Activated T-cell treated with anti-CD3 and anti-CD28 coated beads for 24 hours (primary cell): Measurements from ENCODE around the gene PFKP.
"Not testable (repeated sequence)": the region's sequence is repeated elsewhere in the genome, so short reads cannot be mapped to it uniquely, and the experiment has no call there.

Source experiments
- DNase-seq: peaks from one replicate; pipeline ENCODE4 v3.0.0-alpha.2; 2020; ENCODE audit warnings: low read depth

Gene PFKP

DNA sequence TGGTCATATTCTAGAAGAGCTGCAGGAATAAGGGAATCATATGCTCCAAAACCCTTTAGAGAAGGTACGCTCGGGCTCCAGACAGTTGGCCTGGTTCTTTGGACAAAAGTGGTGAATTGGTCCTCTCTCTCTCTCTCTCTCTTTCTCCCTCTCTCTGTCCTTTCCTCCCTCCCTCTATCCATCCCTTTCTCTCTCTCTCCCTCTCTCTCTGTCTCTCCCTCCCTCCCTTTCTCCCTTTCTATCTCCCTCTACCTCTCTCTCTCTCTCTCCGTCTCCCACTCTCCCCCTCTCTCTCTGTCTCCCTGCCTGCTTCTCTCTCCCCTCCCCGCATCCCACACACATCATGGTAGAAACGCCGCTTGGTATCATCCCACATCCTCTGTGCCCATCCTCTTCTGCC is 19.8 kb upstream of the PFKP start:
- DNase-seq, result no peak

- DNase-seq, result no peak
Measured at GRCh38 chr10:3048119-3049019, 19.0 kb upstream of the PFKP start.

- DNase-seq, result no peak
Measured at GRCh38 chr10:3051692-3052091, 15.7 kb upstream of the PFKP start.

DNA sequence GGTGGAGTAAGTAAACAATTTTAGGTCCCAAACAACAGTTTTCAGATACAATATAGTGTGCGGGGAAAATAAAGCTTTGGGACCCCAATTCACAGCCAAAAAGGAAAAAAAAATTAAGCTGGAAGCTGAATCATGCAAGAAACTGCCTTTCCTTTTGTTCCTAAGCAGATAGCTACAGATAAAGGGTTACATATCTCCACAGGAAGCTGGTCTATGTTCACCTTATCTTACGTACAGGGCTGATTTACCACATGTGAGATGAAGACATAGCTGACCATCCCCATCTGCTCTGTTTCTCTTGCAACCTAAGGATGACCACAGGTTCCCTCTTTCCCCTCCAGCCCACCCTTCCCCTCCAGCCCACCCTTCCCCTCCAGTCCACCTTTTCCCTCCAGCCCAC is 14.2 kb upstream of the PFKP start:
- no peak for DNase-seq

GRCh38 chr10:3054183-3054850 is 13.0 kb upstream of the PFKP start:
- no peak for DNase-seq

- no peak for DNase-seq
Measured at GRCh38 chr10:3054851-3055199, 12.5 kb upstream of the PFKP start.

- no peak for DNase-seq
Measured at GRCh38 chr10:3056280-3057037, 10.9 kb upstream of the PFKP start.

- DNase-seq, result no peak
Measured at GRCh38 chr10:3057946-3058345, 9.4 kb upstream of the PFKP start.

DNA sequence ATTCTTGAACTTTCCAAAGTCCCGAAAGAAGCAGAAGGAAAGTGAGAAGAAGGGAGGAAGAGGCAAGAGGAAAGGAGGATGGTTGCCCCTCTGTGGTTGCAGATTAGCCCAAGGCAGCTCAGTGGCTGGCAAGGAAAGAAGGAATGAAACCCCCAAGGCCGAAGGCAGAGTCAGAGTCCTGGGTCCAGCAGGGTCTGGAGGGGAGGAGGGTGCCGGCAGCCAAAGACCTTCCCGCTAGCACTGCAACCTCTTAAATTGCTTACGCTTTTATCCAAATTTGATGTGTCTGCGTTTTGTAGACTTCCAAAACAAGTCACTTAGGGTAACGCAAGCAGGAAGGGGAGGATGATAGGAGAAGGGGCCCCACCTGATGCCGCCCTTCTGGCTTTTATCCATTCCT is 7.4 kb upstream of the PFKP start:
- no peak for DNase-seq

DNA sequence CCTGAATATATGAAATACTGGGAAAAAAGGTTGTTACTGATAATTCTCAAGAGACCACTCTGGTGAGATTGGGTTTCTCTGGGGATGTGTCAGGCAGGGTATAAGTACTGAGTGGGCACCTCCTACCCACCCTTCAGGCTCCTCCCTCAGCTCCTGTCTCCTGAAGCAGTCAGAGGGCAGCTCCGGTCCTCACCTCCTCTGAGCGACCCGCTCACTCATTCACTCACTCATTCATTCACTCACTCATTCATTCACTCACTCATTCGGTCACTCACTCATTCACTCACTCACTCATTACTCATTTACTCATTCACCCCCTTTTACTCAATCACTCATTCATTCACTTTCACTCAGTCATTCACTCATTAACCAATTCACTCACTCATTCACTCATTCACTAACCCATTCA is 6.9 kb upstream of the PFKP start:
- no peak for DNase-seq

- not testable (repeated sequence) for DNase-seq
Measured at GRCh38 chr10:3061323-3061898, 5.9 kb upstream of the PFKP start.

DNA sequence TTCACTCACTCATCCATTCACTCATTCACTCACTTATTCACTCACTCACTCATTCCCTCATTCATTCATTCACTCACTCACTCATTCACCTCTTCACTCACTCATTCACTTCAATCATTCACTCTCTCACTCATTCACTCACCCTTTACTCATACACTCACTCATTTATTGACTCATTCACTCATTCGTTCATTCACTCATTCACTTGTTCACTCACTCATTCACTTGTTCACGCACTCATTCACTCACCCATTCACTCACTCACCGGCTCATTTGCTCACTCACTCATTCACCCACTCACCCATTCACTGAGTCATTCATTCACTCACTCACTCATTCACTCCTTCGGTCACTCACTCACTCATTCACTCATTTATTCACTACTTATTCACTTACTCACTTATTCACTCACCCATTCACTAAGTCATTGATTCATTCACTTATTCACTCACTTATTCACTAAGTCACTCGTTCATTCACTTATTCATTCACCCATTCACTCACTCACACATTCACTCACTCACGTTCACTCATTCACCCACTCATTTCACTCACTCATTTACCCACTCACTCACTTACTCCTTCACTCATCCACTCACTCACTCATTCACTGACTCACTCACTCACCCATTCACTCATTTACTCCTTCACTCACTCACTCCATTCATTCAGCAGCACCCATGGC is 4.7 kb upstream of the PFKP start:
- DNase-seq, result no peak

- no peak for DNase-seq
Measured at GRCh38 chr10:3064423-3064822, 2.9 kb upstream of the PFKP start.

GRCh38 chr10:3065622-3066021 is 1.7 kb upstream of the PFKP start:
- no peak for DNase-seq

DNA sequence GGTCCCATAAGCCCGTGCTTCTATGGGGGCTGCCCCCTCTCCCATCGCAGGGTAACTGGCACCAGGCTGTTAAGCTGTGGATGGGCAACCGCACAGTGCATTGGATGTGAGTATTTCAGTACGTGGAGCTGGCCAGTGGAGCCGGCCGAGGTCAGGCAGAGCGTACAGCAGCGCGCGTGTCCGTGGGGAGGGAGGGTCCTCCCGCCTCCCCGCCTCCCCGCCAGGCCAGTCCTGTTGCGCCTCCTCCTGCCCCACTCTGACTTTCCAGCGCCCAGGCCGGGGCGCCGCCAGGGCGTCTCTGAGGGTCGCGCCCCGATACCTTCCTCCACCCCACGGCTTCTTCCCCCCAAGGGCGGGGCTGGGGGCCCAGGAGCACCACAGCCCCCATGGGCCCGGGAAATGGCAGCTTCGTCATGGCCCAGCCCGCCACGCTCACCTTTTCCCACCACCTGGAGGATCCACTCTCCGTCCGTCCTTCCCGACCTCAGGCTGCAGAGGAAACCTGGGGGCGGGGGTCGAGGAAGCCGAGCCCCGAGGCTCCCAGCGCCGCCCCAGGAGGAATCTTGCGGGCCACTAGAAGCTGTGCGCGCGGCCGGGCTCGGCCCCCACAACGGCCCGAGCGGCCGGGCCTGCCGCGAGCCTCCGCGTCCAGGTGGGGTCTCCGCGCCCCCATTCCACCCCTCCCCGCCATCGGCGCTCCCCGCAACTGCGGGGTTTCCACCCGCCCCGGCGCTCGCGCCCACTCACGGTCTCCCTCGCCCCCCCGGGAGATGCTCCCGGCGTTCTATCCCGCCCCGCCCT is 831 bp upstream of the PFKP start:
- no peak for DNase-seq

DNA sequence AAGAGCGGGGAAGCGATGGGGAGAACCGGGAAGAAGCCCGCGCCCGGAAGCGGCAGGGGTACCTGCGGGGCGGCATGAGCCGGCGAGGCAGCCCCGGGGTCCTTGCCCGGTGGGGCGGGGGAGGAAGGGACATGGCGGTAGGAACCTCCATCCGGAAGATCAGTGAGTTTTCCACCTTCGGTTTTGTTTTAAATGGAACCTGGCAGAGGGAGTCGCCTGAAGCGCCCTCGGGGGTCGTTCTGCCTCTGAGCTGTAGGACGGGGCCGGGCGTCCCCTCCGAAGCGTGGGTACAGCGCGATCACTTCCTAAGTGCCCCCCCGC is 471 bp downstream of the PFKP start:
- peak; percentile 9 for DNase-seq

DNA sequence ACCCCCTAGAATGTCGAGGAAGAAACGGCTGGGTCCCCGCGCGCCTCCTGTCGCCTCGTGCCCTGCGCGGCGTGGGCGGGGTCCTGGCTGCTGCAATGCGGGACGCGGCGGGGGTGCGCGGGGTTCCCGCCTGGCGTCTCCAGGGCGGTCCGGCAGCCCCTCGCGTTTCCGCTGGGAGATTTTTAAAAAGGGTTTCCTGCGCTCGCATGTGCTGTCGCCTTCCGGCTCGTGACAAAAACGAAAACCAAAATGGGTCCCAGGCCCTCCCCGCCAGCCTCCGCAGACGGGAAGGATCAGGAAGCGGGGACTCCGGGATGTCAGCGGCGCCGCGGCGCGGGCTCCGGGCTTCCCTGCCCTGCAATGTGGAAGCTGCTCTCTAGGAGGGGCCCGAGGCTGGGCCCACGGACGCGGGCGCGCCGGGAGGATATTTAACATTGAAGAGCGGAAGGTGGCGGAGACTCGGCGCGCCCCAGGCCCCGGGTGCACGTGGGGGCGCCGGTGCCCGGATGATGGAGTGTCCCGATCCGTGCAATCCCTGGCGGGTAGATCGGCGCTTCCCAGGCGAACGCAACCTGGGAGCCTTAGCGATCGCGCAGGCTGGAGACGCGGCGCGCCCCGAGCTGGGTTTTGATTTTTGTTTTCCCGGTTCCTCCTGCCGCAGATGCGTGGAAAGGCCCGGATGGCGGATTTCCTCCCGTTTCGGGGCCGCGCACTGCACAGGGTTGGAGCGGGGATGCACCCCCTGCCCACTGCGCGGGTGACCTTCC is 1.0 kb downstream of the PFKP start:
- DNase-seq, result peak; percentile 60

GRCh38 chr10:3068968-3069737 is 1.8 kb downstream of the PFKP start:
- DNase-seq, result no peak

- no peak for DNase-seq
Measured at GRCh38 chr10:3069876-3070275, 2.5 kb downstream of the PFKP start.
